SW480 (cell line): ENCODE data around the gene DDB1.
A peak's percentile ranks its signal among the peaks of the same experiment; 100 is the strongest.

Experiments
- DNase-seq: peaks from one replicate; pipeline ENCODE4 v3.0.0-alpha.2; 2016; ENCODE audit warnings: low spot score

The DDB1 gene

DNA sequence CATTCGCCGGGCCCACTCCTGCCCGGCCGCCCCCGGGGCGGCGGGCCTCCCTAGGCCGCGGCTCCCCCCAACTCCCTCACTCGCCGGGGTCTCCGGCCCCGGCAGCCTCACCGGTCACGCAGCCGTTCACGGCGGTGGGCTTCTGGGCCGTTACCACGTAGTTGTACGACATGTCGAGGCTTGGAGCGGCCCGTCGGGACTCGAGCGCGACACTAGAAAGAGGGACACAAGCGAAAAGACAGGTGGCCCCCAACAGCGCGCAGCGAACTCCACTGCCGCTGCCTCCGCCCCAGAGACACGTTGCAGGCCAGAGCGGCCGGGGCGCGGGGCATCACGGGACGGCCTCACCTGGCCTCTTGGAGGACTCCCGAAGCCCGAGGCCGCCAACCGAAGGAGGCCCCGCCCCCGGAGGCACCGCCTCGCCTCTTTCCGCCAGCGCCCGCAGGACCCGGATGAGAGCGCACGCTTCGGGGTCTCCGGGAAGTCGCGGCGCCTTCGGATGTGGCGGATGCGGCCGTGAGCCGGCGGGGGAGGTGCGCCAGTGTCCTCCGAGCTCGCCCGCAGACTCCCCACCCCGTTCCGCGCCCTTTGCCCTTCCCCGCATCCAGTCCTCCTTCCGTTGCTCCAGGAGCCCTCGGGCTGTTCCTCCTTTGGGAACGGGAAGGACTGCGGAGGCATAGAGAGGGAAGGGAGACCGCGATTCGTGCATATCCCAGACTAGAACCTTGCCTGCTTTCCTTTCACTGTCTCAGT lies at the start of gene DDB1, which contains the start of gene TKFC:
TSS of gene DDB1 (minus strand) at position 309 of the 753 bp plus-strand sequence. CDS start at position 172, 137 bp downstream.
TSS of gene TKFC (plus strand) at position 432 of the 753 bp plus-strand sequence. CDS start 1,501 bp downstream, outside the sequence.
- peak; percentile 94 for DNase-seq

DNA sequence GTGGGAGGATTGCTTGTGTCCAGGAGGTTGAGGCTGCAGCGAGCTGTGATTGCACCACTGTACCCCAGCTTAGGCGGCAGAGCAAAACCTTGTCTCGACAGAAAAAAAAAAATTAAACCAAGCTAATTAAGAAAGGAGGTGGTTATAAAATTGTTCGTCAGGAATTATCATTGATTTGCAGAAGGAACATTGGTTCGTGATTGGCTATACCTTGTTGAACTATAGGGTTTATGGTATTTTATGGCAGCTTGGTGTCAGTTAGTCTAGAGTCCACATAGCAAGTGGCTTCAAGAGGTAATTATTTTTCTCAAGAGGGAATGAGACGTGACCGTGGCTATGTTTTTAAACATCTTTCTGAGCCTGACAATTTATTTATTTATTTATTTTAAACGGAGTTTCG lies 48.0 kb upstream of the DDB1 start:
- no peak for DNase-seq

DNA sequence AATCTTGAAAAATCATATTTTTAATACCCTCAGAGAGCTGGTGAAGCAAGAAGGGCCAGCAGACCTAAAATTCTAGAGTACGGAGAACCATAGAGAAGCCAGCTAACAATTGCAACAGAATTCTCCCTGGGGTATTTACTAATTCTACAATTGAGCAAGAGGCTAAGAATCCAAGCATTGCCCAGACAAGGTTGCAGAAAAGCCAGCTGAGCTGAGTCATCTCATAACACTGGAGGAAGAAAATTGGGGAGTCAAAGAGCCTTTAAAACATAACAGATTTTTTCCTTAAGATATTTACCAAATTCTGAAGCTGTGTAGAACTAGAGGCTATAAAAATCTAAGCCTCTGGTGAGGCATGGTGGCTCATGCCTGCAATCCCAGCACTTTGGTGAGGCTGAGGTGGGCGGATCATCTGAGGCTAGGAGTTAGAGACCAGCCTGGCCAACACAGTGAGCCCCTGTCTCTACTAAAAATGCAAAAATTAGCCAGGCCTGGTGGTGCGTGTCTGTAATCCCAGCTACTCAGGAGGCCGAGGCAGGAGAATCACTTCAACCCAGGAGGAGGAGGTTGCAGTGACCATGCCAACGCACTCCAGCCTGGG lies 45.9 kb upstream of the DDB1 start:
- no peak for DNase-seq

DNA sequence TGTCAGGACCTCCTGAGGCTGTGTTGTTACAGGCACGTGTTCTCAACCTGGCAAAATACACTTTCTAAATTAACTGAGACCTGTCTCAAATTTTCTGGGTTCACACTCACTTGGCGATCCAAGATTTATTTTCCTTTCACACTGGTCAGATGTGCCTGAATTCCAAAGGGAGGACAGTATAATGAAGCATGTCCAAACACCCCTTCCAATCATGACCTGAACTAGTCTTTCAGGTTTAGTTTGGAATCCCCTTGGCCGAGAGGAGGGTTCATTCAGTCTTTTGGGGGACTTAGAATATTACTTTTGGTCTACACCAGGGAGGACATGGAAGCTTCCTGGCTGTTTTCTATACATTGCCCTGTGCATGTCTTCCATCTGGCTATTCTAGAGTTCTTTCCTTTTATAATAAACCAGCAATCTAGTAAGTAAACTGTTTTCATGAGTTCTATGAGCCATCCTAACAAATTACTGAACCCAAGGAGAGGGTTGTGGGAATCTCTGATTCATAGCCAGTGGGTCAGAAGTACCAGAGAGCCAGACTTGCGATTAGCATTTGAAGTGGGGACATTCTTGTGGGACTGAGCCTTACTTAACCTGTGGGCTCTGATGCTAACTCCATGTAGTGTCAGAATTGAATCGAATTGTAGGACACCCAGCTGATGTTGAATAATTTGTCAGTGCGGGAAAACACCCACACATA lies 44.7 kb upstream of the DDB1 start:
- DNase-seq: no peak

DNA sequence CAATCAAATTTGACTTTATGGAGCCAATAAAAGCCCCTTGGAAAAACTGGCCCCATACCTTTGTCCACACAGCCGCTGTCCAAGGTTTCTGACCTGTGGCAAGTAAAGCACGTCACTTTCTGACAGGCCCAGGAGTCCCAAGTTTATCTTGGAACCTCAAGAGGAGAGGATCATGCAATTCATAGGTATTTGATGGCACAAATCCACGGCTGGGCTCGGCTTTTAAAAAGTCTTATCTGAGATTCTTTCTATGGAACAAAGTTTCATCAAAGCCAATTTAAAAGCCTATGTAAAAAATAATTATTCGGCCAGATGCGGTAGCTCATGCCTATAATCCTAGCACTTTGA lies 42.8 kb upstream of the DDB1 start:
- DNase-seq: no peak

DNA sequence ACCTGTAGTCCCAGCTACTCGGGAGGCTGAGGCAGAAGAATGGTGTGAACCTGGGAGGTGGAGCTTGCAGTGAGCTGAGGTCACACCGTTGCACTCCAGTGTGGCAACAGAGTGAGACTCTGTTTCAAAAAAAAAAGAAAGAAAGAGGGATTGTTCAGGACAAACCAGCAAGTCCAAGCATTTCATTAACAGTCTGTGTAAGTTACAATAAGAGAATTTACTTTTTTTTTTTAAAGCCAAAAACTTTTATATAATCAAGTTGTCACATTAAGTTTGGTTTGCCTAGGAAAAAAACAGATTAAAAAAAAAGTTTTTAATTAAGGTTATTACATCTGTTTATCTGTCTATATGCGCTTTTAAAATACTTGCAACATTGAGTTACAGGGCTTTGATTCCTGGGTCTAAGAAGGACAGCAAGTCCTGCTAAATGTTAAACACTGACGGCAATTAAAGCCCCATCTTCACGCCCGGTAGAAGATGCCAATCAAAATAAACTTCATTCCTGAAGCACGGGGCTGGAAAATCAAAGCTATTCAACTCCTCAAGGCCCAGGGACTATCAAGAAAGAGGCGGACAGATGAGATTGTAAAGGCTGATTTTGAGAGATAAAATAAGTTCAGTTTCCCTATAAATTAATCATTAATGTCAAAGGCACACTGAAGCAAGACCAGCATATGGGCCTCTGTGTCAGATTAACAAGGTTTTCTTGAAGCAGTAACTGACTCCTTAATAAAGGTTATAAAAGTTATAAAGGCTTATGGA lies 39.9 kb upstream of the DDB1 start:
- DNase-seq: no peak

DNA sequence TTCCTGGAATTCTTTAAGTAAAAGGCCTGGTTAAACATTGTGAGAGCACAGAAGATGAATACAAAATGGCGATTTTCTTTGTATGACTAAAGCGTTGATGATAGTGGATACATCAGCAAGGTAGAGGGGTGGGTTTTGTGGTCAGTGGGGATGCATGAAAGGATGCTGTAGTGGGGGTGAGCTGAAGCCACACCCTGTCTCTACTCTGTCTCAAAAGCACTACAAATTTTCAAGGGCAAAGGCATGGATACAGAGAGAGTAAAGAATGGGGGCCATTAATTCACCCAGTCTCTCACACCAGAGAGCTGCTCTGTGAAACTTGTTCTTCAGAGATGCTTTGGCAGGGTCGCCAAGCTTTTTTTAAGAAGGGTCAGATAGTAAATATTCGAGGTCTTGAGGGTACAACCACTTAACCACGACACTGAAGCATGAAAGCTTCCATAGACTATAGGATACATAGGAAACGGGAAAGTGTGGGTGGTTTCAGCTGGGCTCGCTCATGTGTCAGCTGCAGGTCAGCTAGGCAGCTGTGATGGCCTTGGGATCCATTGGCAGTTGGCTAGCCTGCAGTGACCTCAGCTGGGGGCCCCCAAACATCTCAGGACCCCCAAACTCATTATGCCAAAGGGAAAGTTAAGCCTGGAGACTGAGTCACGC lies 37.6 kb upstream of the DDB1 start:
- DNase-seq: no peak

DNA sequence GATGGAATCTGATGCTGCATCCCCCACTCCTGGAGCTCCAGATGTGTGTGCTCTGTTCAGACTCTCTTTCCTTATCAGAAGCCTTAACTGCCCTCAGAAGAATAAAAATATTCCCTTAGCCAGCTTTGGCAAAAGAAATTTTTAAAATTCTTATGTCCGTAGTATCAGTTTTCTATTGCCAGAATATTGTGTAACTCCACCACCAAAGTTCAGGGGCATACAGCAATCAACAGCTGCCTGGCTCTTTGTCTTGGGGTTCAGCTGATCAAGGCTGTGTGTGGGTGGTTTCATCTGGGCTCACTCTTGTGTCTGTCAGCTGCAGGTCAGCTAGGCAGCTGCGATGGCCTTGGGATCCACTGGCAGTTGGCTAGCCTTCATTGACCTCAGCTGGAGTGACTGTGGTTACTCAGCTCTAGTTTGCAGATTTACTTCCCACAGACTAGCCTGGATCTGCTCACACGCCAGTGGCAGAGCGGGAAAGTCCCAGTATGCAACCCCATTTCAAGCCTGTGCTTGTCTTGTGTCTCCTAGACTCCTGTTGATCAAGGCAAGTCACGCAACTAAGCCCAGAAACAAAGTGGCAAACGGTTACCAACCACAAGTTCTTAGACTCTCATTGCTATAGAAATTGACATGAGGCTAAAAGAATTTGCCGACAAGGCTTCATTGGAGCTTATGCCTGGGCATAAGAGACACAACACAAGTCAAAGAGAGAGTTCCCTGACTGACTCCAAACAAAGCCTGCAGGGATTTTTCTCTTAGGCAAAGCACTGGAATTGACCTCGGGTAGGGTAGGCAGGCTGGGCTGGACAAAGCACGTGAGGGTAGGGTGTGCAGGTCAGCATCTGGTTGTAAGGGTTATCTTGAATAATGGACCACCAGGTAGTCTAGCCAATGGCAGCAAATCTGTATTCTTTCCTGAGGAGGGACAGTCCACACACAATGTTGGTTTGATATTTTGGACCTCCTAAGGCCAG lies 36.8 kb upstream of the DDB1 start:
- DNase-seq: no peak

DNA sequence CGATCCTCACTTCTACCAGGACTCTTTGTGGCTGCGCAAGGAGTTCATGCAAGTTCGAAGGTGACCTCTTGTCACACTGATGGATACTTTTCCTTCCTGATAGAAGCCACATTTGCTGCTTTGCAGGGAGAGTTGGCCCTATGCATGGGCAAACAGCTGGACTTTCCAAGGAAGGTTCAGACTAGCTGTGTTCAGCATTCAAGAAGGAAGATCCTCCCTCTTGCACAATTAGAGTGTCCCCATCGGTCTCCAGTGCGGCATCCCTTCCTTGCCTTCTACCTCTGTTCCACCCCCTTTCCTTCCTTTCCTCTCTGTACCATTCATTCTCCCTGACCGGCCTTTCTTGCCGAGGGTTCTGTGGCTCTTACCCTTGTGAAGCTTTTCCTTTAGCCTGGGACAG lies 35.7 kb upstream of the DDB1 start:
- no peak for DNase-seq

DNA sequence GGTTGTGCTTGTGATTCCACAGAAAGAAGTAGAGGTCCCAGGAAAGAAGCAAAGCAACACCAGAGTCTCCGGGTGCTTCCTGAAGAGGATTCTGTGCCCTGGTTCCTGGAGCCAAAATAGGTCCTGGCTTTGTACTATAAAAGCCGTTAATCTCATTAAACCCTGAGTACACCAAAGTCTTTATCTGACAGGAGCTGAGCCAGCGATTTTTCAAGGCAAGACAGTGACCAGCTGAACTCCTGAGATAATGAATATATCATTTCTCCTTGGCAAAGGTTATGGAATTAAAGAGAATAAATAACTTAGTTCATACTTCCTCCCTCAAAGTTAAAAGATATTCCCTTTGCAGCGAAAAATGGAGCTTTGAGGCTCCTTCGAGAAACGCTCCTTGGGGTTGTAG lies 34.5 kb upstream of the DDB1 start:
- DNase-seq: no peak

DNA sequence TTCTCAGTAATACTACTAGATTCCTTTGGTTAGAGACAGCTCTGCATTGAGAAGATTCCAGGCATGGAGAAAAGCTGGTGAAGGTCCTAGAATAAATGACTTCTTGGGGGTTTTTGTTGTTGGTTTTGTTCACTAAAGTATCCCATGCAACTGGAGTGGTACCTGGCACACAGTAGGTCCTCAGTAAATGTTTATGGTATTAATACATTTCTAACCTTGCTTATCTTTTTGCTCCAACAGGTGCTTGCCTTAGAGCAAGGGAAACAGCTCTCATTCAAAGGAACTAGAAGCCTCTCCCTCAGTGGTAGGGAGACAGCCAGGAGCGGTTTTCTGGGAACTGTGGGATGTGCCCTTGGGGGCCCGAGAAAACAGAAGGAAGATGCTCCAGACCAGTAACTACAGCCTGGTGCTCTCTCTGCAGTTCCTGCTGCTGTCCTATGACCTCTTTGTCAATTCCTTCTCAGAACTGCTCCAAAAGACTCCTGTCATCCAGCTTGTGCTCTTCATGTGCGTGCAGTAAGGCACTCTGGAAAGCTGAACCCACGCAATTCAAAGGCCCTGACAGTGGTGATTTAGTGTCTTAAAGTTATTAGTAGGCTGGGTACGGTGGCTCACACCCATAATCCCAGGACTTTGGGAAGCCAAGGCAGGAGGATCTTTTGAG lies 31.2 kb upstream of the DDB1 start:
- no peak for DNase-seq

DNA sequence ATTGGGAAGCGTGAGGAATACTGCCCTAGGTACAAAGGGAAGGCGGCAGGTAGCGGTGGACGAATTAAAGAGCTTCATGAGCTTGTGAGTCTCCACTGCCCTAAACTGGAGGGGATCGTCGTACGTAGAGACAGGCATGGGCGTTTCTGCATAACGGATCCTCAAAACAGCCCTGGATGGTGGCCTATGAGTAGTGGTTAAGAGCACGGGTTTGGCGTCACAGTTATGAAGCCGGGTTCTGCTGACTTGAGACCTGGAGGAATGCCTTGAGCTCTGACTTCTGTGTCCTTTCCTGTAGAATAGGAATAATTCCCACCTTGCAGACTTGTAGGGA lies 29.6 kb upstream of the DDB1 start:
- DNase-seq: peak; percentile 62

DNA sequence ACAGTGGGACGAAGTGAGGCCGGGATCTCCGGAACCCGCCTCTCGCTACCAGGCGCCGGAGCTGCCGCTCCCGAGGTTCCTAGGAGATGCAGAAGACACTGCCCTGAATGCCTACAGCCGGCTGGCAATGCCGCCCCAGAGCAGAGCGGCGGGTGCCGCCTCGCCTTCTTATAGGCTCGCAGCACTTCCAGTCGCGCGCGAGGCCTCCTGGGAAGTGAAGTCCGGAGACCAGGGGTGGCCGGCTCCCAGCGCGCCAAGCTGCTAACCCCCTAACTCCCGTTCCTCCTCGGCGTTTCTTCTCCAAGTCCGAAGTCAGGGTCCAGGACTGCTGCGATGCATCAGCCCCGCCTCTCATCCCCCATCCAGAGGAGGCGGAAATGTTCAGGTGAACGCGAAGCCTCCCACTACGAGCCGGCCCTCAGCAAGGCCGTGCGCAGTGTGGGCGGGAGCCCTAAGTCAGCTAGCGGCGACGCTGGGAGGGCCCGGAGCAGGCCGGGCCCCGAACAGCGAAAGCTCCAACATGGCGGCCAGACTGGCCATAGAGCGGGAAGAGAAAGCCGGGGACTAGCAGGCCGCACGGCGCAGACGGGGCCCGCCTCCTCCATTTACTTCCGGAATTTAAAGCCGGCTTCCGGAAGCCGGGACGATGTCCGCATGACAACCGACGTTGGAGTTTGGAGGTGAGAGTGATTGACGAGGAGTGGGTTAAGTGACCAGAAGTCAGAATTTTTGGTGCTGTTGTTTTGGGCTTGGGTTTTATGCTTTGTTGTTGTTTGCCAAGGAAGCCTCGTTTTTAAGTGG lies 29.0 kb upstream of the DDB1 start, which contains the start of the genes CYB561A3 and TMEM138:
TSS of gene CYB561A3 (minus strand) at position 142 of the 801 bp plus-strand sequence. CDS start 5,169 bp downstream, outside the sequence.
TSS of gene TMEM138 (plus strand) at position 634 of the 801 bp plus-strand sequence. CDS start 2,017 bp downstream, outside the sequence.
- peak; percentile 98 for DNase-seq

DNA sequence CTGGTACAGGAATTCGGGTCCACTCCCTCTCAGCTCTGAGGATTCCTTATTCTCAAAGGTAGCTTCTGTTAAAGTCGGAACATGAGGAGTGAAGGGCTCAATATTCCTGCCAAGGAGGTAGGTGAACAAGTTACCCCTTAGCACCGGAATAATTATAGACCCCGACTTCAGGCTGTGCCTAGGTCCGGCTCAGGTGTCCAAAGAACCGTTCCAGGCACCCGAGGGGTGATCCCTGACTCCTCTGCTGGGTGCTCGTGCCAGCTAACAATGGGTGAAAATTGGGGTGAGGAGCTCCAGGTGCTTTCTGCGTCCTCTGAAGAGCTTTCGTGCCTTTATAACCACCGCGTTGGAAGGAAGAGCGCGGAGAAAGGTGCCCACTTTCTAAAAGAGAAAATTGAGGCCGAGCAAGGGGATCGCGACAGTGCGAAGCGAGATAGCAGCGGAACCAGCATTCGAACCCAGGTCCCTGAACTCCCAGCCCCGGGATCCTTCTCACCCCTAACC lies 28.4 kb upstream of the DDB1 start:
- no peak for DNase-seq

DNA sequence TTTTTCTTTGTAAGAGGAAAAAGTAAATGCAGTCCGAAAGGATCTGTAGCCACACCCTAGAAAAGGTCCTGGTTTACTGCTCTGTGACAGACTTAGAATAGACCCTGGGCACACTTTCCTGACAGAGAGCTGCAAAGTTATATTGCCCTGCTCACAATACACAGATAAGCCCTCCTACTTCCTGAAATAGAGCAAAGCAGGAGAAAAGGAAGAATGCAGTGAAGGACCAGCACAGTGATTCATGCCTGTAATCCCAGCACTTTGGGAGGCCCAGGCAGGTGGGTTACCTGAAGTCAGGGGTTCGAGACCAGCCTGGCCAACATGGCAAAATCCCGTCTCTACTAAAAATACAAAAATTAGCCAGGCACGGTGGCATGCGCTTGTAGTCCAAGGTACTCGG lies 26.6 kb upstream of the DDB1 start:
- DNase-seq: no peak

DNA sequence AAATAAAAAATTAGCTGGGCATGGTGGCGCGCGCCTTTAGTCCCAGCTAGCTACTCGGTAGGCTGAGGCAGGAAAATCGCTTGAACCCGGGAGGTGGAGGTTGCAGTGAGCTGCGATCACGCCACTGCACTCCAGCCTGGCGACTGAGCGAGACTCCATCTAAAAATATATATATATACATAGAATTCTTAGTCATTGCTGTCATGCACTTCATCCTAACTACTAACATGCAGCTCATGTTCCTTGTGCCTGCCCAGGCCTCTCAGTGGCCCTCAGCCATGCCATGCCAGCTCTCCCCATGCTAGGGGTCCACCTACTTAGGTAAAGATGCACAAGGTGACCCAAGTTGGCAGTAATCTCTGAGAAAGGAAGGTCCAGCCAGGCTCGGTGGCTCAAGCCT lies 25.7 kb upstream of the DDB1 start:
- DNase-seq: no peak

DNA sequence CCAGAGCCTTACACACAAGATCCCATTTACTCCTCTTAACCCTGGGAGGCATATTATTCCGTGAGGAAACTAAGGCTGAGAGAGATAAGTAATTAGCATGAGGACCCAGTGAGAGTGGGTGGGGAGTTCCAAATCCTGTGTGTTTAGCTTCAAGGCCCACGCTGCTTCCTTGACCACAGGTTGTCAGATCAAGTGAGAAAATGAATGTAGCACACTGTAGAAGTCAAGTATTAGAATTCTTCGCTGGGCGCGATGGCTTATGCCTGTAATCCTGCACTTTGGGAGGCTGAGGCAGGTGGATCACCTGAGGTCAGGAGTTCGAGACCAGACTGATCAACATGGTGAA lies 25.0 kb upstream of the DDB1 start:
- no peak for DNase-seq

DNA sequence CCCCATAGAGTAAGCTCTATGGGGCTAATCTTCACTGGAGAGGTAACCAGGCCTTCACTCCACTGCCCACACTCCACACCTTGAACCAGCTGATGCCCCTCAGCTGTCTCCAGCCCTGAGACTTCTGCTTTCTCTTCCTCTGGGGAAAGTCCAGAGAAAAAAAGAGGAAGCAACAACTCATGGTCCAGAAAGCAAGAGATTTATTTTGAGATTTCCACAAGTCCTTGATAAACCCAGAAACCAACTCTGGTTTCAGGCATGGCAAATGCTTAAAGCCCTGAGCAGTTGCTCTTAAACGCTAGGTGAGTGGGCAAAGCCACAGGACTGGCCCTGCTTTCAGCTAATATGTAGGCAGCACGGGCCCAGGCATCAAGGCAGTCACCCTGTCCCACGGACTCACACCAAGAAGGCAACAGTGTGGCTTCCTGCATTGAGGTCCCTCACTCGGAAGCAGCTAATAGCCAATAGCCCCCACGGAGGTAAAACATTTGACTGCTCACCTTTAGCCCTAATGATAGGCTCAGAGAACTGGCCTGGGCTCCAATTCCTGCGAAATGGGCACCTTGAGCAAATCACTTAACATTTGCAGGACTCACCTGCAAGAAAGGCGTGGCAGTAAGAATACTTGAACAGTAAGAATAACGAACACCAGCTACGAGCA lies 24.5 kb upstream of the DDB1 start:
- DNase-seq: no peak

DNA sequence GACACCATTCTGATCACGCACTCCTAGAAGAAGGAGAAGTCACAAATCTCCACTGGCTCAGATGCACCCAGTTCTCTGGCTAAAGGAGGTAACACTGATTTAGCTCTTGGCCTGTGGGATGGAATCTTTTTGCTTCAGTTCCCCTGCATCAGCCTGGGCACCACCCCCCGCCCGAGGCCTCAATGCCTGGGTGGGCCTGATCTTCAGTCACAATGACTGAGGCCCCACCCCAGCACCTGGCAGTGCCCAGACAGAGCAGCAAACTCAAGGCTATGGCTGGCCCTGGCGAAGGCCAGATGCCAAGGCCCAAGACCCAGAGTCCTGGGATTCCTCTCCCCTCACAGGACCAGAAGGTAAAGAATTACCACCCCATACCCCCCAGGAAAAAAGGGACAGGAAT lies 23.8 kb upstream of the DDB1 start:
- no peak for DNase-seq
